DOHH2 (cell line): Measurements from ENCODE around the gene JAK1.

Experiments used
- H3F3A ChIP-seq: fragments of 200-600 bp; sonication (generic), shearing (Covaris generic); 2 replicates; pipeline ENCODE4 v1.6.0; 2016; ENCODE audit warnings: antibody characterized with exemption, mild to moderate bottlenecking; ENCODE audit not compliant: control insufficient read depth, insufficient read depth
- H3K27ac ChIP-seq: fragments of 200-600 bp; sonication (generic); 2 replicates; pipeline ENCODE4 v1.5.1; 2014; ENCODE audit warnings: low read depth, mild to moderate bottlenecking, low read length, moderate library complexity
- H3K27me3 ChIP-seq: fragments of 200-600 bp; sonication (generic); 2 replicates; pipeline ENCODE4 v1.6.1; 2014; ENCODE audit warnings: mild to moderate bottlenecking, low read length, mixed read lengths; ENCODE audit not compliant: control insufficient read depth
- H3K36me3 ChIP-seq: fragments of 200-600 bp; sonication (generic); 2 replicates; pipeline ENCODE4 v1.6.1; 2014; ENCODE audit warnings: mild to moderate bottlenecking, low read length, moderate library complexity, mixed read lengths; ENCODE audit not compliant: control insufficient read depth
- H3K4me1 ChIP-seq: fragments of 200-600 bp; sonication (generic); 2 replicates; pipeline ENCODE4 v1.6.1; 2014; ENCODE audit warnings: mild to moderate bottlenecking, low read length, mixed read lengths; ENCODE audit not compliant: control insufficient read depth
- H3K4me2 ChIP-seq: fragments of 200-600 bp; sonication (generic); 2 replicates; pipeline ENCODE4 v1.6.0; 2014; ENCODE audit warnings: mild to moderate bottlenecking, low read length, moderate library complexity
- H3K4me3 ChIP-seq: fragments of 200-600 bp; sonication (generic); 2 replicates; pipeline ENCODE4 v1.5.1; 2014; ENCODE audit warnings: mild to moderate bottlenecking, low read length, mixed read lengths
- H3K79me2 ChIP-seq: fragments of 200-600 bp; sonication (generic); 2 replicates; pipeline ENCODE4 v1.6.1; 2014; ENCODE audit warnings: mild to moderate bottlenecking, low read length, mixed read lengths; ENCODE audit not compliant: control insufficient read depth
- H3K9me2 ChIP-seq: fragments of 200-600 bp; sonication (generic); replicated peaks from 2 replicates; pipeline ENCODE4 v1.6.1; 2014; ENCODE audit warnings: mild to moderate bottlenecking, low read length, mixed read lengths; ENCODE audit not compliant: control insufficient read depth
- H3K9me3 ChIP-seq: fragments of 200-600 bp; sonication (generic); 2 replicates; pipeline ENCODE4 v1.6.1; 2014; ENCODE audit warnings: antibody characterized with exemption, low read length, mixed read lengths; ENCODE audit not compliant: control insufficient read depth, insufficient read depth
- H4K20me1 ChIP-seq: fragments of 200-600 bp; sonication (generic); 2 replicates; pipeline ENCODE4 v1.6.0; 2014; ENCODE audit warnings: low read depth, mild to moderate bottlenecking, antibody characterized with exemption, low read length, moderate library complexity; ENCODE audit not compliant: control insufficient read depth, insufficient read depth
- CTCF ChIP-seq: fragments of 200-600 bp; sonication (generic); IDR thresholded peaks from one replicate; pipeline ENCODE4 v1.5.1; 2014; ENCODE audit warnings: antibody characterized with exemption, mild to moderate bottlenecking, low read depth, low read length; ENCODE audit not compliant: poor library complexity, severe bottlenecking
- EZH2phosphoT487 ChIP-seq: fragments of 200-600 bp; sonication (generic); IDR thresholded peaks from 2 replicates; pipeline ENCODE4 v1.6.1; 2017; ENCODE audit warnings: borderline replicate concordance, mild to moderate bottlenecking, antibody characterized with exemption, low read length, moderate library complexity, mixed read lengths

Gene JAK1

GRCh38 chr1:64801851-64802523 lies 164.4 kb downstream of the JAK1 start:
- H4K20me1 ChIP-seq, result no peaks in the 10 kb centered on the region
- no peaks in the 10 kb centered on the region for H3K79me2 ChIP-seq
- H3K4me3 ChIP-seq, result no peak overlapping the region
- no peak overlapping the region for H3K4me2 ChIP-seq
- no peaks in the 10 kb centered on the region for H3K27me3 ChIP-seq
- H3K36me3 ChIP-seq, result no peaks in the 10 kb centered on the region
- TF ChIP-seq CTCF (no peak), EZH2phosphoT487 (no peak)
- H3K9me3 ChIP-seq, result no peaks in the 10 kb centered on the region
- H3K27ac ChIP-seq, result no peak overlapping the region
- no peaks in the 10 kb centered on the region for H3K9me2 ChIP-seq
- no peaks in the 10 kb centered on the region for H3K4me1 ChIP-seq
- H3F3A ChIP-seq, result no peaks in the 10 kb centered on the region

GRCh38 chr1:64798872-64799271 lies 167.5 kb downstream of the JAK1 start:
- Histone ChIP-seq H3K4me3 (no peak overlapping the region), H3K4me2 (no peak overlapping the region), H3K27ac (no peak overlapping the region), H3F3A (no peaks in the 10 kb centered on the region), H3K9me3 (no peaks in the 10 kb centered on the region), H3K4me1 (no peaks in the 10 kb centered on the region), H4K20me1 (no peaks in the 10 kb centered on the region), H3K9me2 (no peaks in the 10 kb centered on the region), H3K27me3 (no peaks in the 10 kb centered on the region), H3K36me3 (no peaks in the 10 kb centered on the region), H3K79me2 (no peaks in the 10 kb centered on the region)
- TF ChIP-seq EZH2phosphoT487 (no peak), CTCF (no peak)

- no peaks in the 10 kb centered on the region for H3K79me2 ChIP-seq
- H4K20me1 ChIP-seq, result no peaks in the 10 kb centered on the region
- no peak overlapping the region for H3K27ac ChIP-seq
- H3F3A ChIP-seq, result no peaks in the 10 kb centered on the region
- peaks cover 6% of the 10 kb centered on the region; the same call in 1 of the 2 replicates for H3K9me3 ChIP-seq
- TF ChIP-seq EZH2phosphoT487 (no peak), CTCF (no peak)
- H3K36me3 ChIP-seq, result peaks cover 11% of the 10 kb centered on the region
- H3K4me3 ChIP-seq, result no peak overlapping the region
- no peaks in the 10 kb centered on the region for H3K27me3 ChIP-seq
- peaks cover 11% of the 10 kb centered on the region for H3K4me1 ChIP-seq
- H3K9me2 ChIP-seq, result no peaks in the 10 kb centered on the region
- H3K4me2 ChIP-seq, result no peak overlapping the region
Observed at GRCh38 chr1:64790832-64791487, 175.4 kb downstream of the JAK1 start.
